ENCODE data around the gene ATXN1.
"Not testable (repeated sequence)": the region's sequence is repeated elsewhere in the genome, so short reads cannot be mapped to it uniquely, and the experiment has no call there.

ATXN1 gene

GRCh38 chr6:16263464-16264099, 497.7 kb downstream of the ATXN1 start:
- FAIRE-seq, result not testable (repeated sequence)

- not testable (repeated sequence) for FAIRE-seq
Observed at GRCh38 chr6:16262773-16263172, 498.5 kb downstream of the ATXN1 start.

GRCh38 chr6:16260602-16261001, 500.7 kb downstream of the ATXN1 start:
- FAIRE-seq, result not testable (repeated sequence)

GRCh38 chr6:16259604-16260003, 501.7 kb downstream of the ATXN1 start:
- not testable (repeated sequence) for FAIRE-seq

- no peak for FAIRE-seq
Observed at GRCh38 chr6:16258709-16259075, 502.6 kb downstream of the ATXN1 start.

GRCh38 chr6:16257999-16258708, 503.1 kb downstream of the ATXN1 start:
- FAIRE-seq, result no peak

- no peak for FAIRE-seq
Observed at GRCh38 chr6:16256781-16257180, 504.5 kb downstream of the ATXN1 start.

GRCh38 chr6:16254535-16254934, 506.7 kb downstream of the ATXN1 start:
- no peak for FAIRE-seq

GRCh38 chr6:16253399-16254144, 507.7 kb downstream of the ATXN1 start:
- FAIRE-seq, result no peak

- no peak for FAIRE-seq
Observed at GRCh38 chr6:16252686-16253299, 508.5 kb downstream of the ATXN1 start.

- no peak for FAIRE-seq
Observed at GRCh38 chr6:16251706-16252105, 509.6 kb downstream of the ATXN1 start.

GRCh38 chr6:16249971-16250370, 511.3 kb downstream of the ATXN1 start:
- no peak for FAIRE-seq
